ENCODE results near the gene KCND2.
"Not testable (repeated sequence)": the region's sequence is repeated elsewhere in the genome, so short reads cannot be mapped to it uniquely, and the experiment has no call there.

KCND2 gene

DNA sequence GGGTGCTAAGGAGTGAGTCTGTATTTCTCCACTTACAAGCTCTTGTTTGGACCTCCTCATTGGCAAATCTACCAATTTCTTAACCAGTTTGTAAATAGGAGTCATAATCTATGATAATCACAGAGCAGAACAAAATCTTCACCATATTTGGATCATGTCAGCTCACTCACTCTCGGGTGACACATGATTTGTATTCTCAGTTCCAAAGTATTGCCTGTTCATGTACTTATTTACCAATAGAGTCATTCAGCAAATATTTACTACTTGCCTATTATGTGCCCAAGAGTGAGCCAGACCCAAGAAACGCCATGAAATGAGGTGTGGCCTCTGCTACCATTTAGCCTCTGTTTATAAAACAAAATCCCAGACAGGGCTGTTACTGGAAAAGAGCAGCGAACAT lies 470.2 kb downstream of the KCND2 start:
- DNase-seq (ENCODE audit: low read depth): no peak

DNA sequence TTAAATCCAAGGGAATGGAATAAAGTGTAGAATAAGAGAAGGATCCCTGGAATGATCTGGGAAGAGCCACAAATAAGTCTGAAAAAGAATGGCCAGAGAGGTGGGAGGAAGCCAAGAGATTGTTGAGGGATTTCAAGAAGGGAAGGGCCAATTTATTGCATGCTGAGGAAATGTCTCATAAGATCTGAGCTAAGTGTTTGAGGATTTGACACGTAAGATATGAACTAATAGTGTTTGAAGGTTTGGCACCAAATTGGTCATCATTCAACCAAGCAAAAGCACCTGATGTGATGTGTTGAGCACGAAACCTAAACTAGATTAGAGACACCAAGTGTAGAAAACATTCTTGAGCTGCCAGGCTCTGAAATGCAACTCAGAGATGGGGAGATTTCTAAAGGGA lies 487.1 kb downstream of the KCND2 start:
- DNase-seq (ENCODE audit: low read depth): no peak

DNA sequence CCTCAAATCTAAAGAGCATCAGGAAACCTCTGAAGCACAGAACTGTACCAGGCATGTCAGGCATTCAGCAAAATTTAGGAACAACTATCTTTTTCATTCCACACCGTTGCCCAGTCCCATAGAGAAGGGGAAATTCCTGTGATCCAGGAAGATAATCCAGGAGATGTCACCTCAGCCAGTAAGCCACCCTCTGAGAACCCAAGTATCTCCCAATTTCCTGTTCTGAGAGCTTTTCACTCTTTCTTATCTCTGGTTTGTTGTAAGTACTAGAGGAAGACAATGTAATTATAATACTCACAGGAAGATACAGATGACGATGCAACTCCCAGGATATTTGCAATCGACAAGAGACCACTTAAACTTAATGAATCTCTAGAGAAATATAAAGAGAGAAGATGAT lies 487.9 kb downstream of the KCND2 start:
- no peak for DNase-seq (ENCODE audit: low read depth)

DNA sequence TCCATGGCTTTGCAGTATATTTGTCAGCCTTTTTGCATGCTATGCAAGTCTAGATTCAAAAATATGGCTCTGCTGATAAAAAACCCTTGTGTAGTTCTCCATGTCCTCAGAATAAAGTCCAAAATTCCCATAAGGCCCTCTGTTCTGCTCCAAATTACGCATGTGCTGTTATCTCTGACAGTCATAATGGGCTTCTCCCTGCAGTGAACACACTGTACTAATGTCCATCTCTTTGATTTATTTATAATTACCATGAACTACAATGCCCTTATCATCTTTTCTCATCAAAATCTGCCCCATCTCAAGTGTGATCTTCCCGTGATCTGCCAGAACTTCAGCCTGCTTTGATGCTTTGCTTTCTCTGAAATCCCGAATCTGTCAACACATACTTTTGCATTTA lies 497.2 kb downstream of the KCND2 start:
- no peak for DNase-seq (ENCODE audit: low read depth)

DNA sequence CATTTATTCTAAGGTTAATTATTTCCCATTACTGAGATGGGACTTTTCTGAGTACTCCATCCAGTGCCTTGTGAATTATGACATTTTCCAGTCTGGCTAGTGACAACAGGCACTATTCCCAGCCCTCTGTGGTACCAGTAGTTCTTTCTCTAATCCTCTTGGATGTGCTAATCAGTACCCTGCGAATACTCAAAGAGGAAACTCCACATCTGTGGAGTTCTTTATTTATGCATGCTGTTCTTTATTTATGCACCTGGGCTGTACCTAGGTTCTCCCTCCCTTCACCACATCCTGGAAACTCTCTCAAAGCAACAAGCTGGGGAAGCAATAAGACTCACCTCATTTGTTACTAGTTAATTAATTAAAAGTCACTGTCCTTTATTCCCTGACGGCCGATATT lies 501.5 kb downstream of the KCND2 start:
- DNase-seq (ENCODE audit: low read depth): no peak

DNA sequence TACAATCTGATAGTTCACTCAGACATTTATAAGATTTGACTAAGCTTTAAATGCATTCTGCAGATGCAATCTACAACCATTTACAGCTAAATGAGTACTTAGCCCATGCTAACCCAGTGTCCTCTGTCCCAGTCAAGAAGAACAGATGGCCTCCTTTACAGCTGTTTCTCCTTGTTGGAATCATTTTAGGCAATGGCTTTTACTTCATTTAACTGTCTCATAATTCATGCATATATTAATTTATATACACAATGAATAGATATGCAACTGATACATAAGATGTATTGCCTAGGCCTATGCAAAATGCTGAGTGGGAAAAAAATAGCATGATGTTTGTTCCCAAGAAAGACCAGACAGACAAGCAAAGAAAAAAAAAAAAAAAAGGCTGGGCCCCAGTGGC lies 502.8 kb downstream of the KCND2 start:
- no peak for DNase-seq (ENCODE audit: low read depth)

DNA sequence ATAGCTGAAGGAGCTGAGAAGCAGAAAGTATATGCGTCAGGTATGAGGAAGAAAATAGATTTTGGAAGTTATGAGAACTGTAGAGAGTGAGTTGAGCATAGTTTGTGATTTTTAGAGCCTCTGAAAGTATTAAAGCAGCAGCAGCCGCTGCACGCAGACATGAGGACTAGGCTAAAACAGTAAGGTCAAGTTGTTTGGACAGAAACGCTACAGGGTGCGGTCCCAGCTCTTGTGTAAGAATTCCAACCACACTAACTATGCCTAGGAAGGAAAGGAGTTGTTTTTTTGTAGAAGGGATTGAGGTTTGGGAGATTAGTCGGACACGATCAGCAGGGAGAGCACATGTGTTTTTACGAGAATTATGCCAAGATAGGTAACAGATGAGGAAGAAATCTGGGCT lies 506.1 kb downstream of the KCND2 start:
- not testable (repeated sequence) for DNase-seq (ENCODE audit: low read depth)

DNA sequence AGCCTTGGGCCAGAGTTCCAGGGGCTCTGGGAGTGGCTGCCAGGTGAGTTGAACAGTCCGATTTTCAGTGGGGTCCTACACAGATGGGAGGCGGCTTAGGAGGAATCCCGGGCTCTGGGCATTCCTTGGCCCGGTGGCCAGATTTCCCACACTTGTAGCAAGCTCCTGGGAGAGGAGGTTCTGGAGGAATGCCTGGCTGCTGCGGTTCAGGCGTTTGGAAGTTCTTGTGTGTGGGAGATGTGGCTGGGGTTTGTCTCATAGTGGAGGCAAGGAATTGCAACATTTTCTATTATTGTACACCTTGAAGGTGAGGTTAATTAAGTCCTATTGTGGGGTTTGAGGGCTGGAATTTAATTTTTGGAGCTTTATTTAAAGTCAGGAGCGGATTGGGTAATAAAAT lies 507.5 kb downstream of the KCND2 start:
- not testable (repeated sequence) for DNase-seq (ENCODE audit: low read depth)

DNA sequence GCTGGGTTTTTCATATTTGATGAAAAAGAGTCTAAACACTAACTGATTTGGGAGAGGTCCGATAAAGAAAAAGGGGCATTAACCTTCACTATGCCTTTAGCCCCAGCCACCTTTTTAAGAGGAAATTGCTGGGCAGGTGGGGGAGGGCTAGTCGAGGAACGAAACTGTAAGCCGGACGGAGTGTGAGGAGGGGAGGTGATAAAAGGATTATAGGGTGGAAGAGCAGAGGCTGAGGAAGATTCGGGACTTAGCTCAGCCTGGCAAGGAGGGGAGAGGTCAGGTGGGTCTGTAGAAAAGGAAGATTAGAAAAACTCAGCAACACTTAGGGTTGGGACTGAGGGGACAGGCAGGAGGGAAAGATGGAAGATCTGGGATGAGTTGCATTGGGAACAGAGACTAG lies 508.0 kb downstream of the KCND2 start:
- no peak for DNase-seq (ENCODE audit: low read depth)

DNA sequence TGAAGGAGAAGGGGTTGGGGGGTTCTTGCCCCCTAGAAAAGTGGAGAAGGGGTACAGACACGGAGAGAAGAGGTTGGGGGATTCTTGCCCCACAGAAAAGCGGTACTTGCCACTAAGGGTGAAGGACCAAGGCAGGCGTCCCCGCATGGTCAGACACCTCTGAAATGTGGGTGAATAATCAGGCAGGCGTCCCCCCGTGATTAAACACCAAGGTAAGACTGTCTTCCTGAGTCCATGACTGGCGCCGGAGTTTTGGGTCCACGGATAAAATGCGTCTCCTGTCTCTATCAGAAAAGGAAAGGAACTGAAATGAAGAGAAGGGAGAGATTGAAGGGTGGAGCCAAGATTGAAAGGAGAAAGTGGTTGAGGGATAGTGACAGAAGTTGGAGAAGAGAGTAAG lies 508.9 kb downstream of the KCND2 start:
- DNase-seq (ENCODE audit: low read depth): not testable (repeated sequence)

DNA sequence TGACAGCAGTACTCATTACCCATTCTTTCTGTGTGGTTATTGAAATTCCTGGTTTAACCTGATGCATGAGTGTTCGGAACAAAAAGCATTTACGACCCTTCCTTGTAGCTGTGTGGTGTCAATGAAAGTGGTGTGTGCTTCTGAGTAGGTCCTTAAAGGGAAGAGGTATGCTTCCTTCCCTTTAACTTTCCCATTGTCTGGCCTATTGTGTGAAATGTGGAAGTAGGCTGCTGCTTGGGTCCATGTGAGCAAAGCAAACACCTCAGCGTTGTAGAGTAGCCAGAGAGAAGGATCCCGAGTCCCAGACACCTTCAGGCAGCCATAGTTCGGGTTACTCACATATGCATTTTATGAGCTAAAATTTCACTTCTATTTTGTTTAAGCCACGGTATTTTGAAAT lies 510.3 kb downstream of the KCND2 start:
- no peak for DNase-seq (ENCODE audit: low read depth)

DNA sequence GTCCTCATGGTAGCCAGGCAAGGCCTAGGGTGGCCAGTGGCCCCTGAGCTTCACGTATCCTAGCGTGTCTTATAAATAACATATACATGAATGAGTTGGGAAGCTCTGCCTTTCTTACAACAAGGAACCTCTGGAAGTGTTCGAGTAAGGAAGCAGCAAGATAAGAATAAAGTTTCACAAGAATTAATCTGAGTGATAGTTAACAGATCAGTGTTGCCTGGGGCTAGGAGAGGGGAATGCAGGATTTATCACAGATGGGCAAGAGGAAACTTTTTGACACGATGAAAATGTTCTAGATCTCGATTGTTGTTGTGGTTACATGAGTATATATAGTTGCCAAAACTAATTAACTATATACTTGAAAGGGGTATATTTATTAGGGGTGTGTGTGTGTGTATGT lies 510.7 kb downstream of the KCND2 start:
- no peak for DNase-seq (ENCODE audit: low read depth)

DNA sequence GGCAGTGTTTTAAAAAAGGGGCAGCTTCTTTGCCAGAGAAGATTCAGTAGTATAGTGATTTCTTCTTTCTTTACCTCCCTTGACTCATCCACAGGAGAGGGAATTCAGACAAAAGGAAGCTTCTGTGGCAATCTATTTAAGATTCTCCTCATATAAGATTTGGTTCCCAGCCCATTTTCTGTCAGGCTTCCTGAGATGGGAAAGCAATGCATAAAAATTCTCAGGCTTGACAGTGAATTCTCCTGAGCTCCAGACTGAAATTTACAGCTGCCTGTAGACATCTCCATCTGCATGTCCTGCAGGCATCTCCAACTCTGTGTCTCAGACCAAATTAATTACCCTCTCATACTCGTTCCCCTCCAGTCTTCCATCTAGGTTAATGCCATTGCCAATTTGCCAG lies 512.1 kb downstream of the KCND2 start:
- DNase-seq (ENCODE audit: low read depth): no peak

DNA sequence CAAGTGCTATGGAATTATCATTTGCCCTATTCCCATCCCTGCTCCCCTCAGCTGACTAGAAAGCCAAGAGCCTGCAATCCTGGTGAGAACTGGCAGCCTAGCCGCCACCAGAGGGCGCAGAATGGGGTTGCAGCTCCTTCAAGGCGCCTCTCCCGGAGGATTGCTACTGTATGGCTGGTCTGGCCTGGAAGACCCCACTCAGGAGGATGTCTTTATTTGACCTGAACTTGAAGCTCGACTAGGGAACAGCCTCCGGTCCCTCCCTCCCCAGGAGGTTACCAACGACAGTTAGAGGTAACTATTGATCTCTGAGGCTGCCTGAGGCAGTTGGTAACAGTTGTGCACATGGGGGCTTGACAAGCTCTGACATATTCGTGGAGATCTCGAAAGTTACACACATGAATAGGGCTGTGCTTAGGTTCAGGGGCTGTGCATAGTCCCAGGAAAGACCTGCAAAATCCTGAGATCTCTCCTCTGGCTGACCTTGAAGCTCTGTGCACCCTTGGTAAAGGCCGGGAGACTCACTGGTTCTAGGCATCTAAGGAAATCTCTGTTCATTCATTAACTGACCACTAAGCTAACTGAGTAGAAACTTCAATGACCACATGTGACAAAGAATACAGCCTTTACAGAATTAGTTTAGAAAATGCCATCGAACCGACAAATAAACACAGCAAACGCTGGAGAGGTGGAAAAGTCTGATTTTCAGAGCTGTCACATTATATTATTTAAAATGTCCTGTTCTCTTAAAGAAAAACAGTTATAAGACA lies 519.3 kb downstream of the KCND2 start:
- peak; percentile 34 for DNase-seq (ENCODE audit: low read depth)

DNA sequence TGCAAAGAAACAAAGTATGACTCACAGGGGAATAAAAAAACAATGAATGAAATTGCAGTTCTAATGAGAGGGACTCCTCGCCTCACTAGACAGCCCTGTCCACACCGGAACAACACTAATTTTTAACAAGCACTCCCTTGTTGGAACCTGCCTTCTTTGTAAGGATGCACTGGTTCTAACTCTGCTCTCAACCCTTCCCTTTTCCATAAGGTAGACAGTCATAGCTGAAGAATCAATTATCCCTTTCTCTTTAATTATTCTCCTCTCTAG lies 519.8 kb downstream of the KCND2 start:
- DNase-seq (ENCODE audit: low read depth): no peak

DNA sequence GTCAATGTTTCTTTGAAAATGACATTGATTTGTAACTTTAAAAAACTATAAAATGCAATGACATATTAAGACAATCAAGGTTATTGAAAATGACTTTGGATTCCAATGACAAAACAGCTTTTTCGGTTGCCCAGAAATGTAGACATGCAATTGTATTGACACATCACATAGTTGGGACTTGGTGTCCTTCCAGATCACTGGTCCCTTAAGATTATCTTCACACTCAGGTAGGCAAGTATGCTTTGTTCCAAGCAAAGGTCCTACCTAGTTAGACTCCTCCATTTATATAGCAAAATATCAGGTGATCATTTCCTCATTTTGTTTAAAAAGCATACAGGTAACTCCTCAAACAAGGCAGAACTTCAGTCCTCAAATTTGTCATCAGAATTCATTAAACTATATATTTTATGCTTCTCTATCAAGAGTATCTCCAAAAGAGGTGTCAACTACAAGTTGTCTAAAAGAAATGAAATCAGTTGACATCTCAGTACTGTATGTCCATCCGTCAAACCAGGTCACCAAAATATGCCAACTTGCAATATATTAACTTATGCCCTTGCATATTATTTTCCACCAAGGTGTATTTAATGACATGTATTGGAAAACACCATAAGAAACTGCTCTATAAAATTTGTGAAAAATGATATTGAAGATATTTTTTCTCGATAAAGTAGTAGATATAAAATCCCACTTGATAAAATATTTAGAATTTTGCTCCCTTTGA lies 520.4 kb downstream of the KCND2 start:
- DNase-seq (ENCODE audit: low read depth): no peak

DNA sequence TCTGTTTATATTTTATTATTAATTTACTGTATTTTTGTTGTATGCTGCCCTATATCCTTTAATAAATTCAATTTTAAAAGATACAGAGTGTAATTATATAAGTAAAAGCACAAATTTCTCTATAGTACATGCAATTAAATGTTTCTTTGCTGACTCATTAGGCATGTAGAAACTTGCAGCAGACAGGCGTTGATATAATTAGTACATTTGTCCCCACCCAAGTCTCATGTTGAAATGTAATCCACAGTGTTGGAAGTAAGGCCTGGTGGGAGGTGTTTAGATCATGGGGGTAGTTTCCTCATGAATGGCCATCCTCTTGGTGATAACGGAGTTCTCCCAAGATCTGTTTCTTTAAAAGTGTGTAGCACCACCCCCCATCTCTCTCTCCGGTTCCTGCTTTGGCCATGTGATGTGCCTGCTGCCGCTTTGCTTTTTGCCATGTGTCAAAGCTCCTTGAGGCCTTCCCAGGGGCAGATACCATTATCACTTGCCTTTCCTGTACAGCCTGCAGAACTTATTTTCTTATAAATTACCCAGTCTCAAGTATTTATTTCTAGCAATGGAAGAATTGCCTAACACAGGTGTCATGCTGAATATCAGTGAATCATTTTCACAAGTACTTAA lies 521.2 kb downstream of the KCND2 start:
- no peak for DNase-seq (ENCODE audit: low read depth)

DNA sequence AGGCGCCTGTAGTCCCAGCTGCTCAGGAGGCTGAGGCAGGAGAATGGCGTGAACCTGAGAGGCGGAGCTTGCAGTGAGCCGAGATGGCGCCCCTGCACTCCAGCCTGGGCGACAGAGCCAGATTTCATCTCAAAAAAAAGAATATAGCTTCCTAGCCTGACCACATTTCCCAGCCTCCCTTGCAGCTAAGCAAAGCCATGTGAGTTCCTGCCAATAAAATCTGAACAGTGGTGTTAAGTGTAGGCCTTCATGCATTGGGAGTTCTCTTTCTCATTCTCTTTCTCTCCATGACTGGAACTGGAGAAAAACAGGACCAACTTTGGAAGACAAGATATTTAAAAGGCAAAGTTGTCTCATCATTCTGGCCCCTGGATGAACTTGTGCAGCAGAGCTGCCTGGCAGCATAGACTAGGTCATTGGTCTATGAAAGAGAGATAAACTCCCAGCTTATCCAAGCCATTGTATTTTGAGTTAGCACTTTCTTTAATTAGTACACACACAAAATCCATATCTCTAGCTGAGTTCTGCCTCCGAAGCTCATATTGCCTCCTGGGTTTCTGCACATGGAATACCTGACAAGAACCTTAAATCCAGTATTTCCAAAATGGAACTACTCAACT lies 524.2 kb downstream of the KCND2 start:
- DNase-seq (ENCODE audit: low read depth): no peak

DNA sequence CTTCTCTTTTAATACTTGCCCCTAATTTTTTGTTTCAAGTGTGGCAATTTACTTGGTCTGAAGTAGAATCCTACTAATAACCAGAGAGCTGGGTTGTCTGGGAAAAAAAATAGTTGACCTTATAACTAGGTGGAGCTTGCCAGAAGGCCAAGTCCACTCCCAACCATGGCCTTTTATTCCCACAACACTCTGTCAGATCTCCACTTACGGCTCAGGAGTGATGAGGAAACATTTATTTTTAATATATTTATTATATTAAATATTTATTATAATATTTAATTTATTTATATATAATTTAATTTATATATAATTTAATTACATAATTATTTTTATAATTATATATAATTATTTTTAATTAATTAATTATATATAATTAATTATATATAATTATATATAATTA lies 526.2 kb downstream of the KCND2 start:
- no peak for DNase-seq (ENCODE audit: low read depth)

All from T follicular helper cell (primary cell).